ENCODE measurements around the gene CD300LF. TPM values are rescaled to one million over a fixed set of nuclear protein-coding genes. Genes with fewer than 3 reads are reported as not detected.

Gene CD300LF
- total and polyA plus RNA-seq, 2 donors (not counting 1 experiment from before 2014, with no cell fraction given), result 0.52 to 1.1 TPM

GRCh38 chr17:74680213-74680612 lies 32.5 kb downstream of the CD300LF start:
- no peak overlapping the region for H3K27ac Mint-ChIP-seq

GRCh38 chr17:74679374-74679773 lies 33.3 kb downstream of the CD300LF start:
- H4K20me1 ChIP-seq (ENCODE audit: control insufficient read depth, insufficient read depth, low read length, poor library complexity, severe bottlenecking), result no peaks in the 10 kb centered on the region
- H3K27ac ChIP-seq (ENCODE audit: low read length in 2 of 2), result no peak overlapping the region
- H3K9me3 ChIP-seq (ENCODE audit: control extremely low read depth in 1 of 3, control insufficient read depth in 2 of 3, insufficient read depth in 1 of 3, low read length in 2 of 3), result no peaks in the 10 kb centered on the region
- H3K4me1 ChIP-seq (ENCODE audit: control insufficient read depth in 2 of 2, insufficient read depth in 2 of 2, low read length in 2 of 2), result peaks cover 22 to 23% of the 10 kb centered on the region in 2 donors
- peaks cover 27% of the 10 kb centered on the region for H3K4me1 Mint-ChIP-seq
- no peak overlapping the region for H2AFZ ChIP-seq (ENCODE audit: insufficient read depth, low read depth, low read length, poor library complexity, severe bottlenecking)
- no peaks in the 10 kb centered on the region for H3K9me3 Mint-ChIP-seq (ENCODE audit: insufficient read depth)
- no peak overlapping the region for H3K4me2 ChIP-seq (replicated peaks; ENCODE audit: low read depth, low read length, poor library complexity, severe bottlenecking)
- DNase-seq, result no peak
- no peak overlapping the region for H3K4me3 Mint-ChIP-seq
- TF ChIP-seq CTCF (IDR thresholded peaks at IDR 0.05), result no peak
- TF ChIP-seq EZH2 (IDR thresholded peaks at IDR 0.05; ENCODE audit: borderline replicate concordance, insufficient read depth, low read depth, low read length, poor library complexity, severe bottlenecking), result no peak
- no peaks in the 10 kb centered on the region for H3K79me2 ChIP-seq (ENCODE audit: control insufficient read depth, insufficient read depth, low read length)
- intact Hi-C loops (cut with micrococcal nuclease), result no loop called here
- no peak overlapping the region for H3K4me3 ChIP-seq (ENCODE audit: control extremely low read depth in 1 of 5, extremely low read depth in 1 of 5, insufficient read depth in 1 of 5, low read depth in 2 of 5, low read length in 4 of 5)
- ATAC-seq (ENCODE audit: low read depth), result no peak
- peaks cover 32% of the 10 kb centered on the region for H3K27me3 Mint-ChIP-seq
- ChIA-PET POLR2A (interaction anchor here (0.6 kb wide), 1 partner anchor 14 kb away, joined by 7 read pairs; no protein-coding TSS in a partner anchor), CTCF (interaction anchor here (2.8 kb wide), 1 partner anchor 58 kb away, joined by 13 read pairs; the partner anchor contains the start of gene RAB37)
- no CpG with 5 or more reads among the region's 2 CpGs for WGBS (ENCODE audit: insufficient coverage)
- peak overlapping the region; percentile 10 for H3K27ac Mint-ChIP-seq
- no peaks in the 10 kb centered on the region for H3K36me3 ChIP-seq (replicated peaks in 1 of 2; ENCODE audit: control extremely low read depth in 1 of 2, control insufficient read depth in 1 of 2, extremely low read depth in 1 of 2, insufficient read depth in 2 of 2, low read length in 1 of 2)
- H3K9ac ChIP-seq (ENCODE audit: low read length), result no peak overlapping the region
- H3K27me3 ChIP-seq (replicated peaks in 1 of 4; ENCODE audit: control extremely low read depth in 1 of 4, control insufficient read depth in 3 of 4, insufficient read depth in 4 of 4, low read length in 3 of 4), result peaks cover 0 to 13% (median 8%) of the 10 kb centered on the region in 4 experiments

More at GRCh38 chr17:74680213-74680612, 32.5 kb downstream of the CD300LF start:
- no peak overlapping the region for H3K27ac ChIP-seq (ENCODE audit: low read length in 2 of 2)
- peaks cover 0 to 13% (median 6%) of the 10 kb centered on the region in 4 experiments for H3K27me3 ChIP-seq (replicated peaks in 1 of 4; ENCODE audit: control extremely low read depth in 1 of 4, control insufficient read depth in 3 of 4, insufficient read depth in 4 of 4, low read length in 3 of 4)
- no peak overlapping the region for H3K9ac ChIP-seq (ENCODE audit: low read length)
- peaks cover 22 to 23% of the 10 kb centered on the region in 2 donors for H3K4me1 ChIP-seq (ENCODE audit: control insufficient read depth in 2 of 2, insufficient read depth in 2 of 2, low read length in 2 of 2)
- no peak overlapping the region for H3K4me2 ChIP-seq (replicated peaks; ENCODE audit: low read depth, low read length, poor library complexity, severe bottlenecking)
- peaks cover 26% of the 10 kb centered on the region for H3K27me3 Mint-ChIP-seq
- 63% methylated on average over 1 of the region's 2 CpGs for WGBS (ENCODE audit: insufficient coverage)
- H3K4me3 ChIP-seq (ENCODE audit: control extremely low read depth in 1 of 5, extremely low read depth in 1 of 5, insufficient read depth in 1 of 5, low read depth in 2 of 5, low read length in 4 of 5), result no peak overlapping the region
- POLR2A ChIA-PET, result no interaction called here
- no peak overlapping the region for H2AFZ ChIP-seq (ENCODE audit: insufficient read depth, low read depth, low read length, poor library complexity, severe bottlenecking)
- H3K9me3 Mint-ChIP-seq (ENCODE audit: insufficient read depth), result no peaks in the 10 kb centered on the region
- DNase-seq (no peak), ATAC-seq (ENCODE audit: low read depth) (no peak)
- intact Hi-C loops (cut with micrococcal nuclease), result no loop called here
- H3K79me2 ChIP-seq (ENCODE audit: control insufficient read depth, insufficient read depth, low read length), result no peaks in the 10 kb centered on the region
- CTCF ChIA-PET, result interaction anchor here (0.5 to 1.9 kb wide), 3 partner anchors 17 to 540 kb away, joined by 3 to 12 read pairs (median 3); partner anchors contain the start of gene RAB37
- TF ChIP-seq EZH2 (IDR thresholded peaks at IDR 0.05; ENCODE audit: borderline replicate concordance, insufficient read depth, low read depth, low read length, poor library complexity, severe bottlenecking) (no peak), CTCF (IDR thresholded peaks at IDR 0.05) (no peak)
- H3K36me3 ChIP-seq (replicated peaks in 1 of 2; ENCODE audit: control extremely low read depth in 1 of 2, control insufficient read depth in 1 of 2, extremely low read depth in 1 of 2, insufficient read depth in 2 of 2, low read length in 1 of 2), result no peaks in the 10 kb centered on the region
- H4K20me1 ChIP-seq (ENCODE audit: control insufficient read depth, insufficient read depth, low read length, poor library complexity, severe bottlenecking), result no peaks in the 10 kb centered on the region
- no peak overlapping the region for H3K4me3 Mint-ChIP-seq
- no peaks in the 10 kb centered on the region for H3K9me3 ChIP-seq (ENCODE audit: control extremely low read depth in 1 of 3, control insufficient read depth in 2 of 3, insufficient read depth in 1 of 3, low read length in 2 of 3)
- H3K4me1 Mint-ChIP-seq, result peaks cover 27% of the 10 kb centered on the region

Measured in B cell (primary cell).